IMR-90 (cell line): ENCODE data around the gene ISLR2. TPM values are rescaled to one million over a fixed set of nuclear protein-coding genes. Genes with fewer than 3 reads are reported as not detected.
"Not testable (repeated sequence)": the region's sequence is repeated elsewhere in the genome, so short reads cannot be mapped to it uniquely, and the experiment has no call there.

Experiments
- ATAC-seq: fragments of 200-7000 bp; cut with Tn5 transposase; 2 replicates; pipeline ENCODE4 v1.9.1; 2020; ENCODE audit warnings: low read depth, mild to moderate bottlenecking, moderate library complexity
- BruUV-seq: library from RNA; stranded (reverse); fragments of 400-500 nt; replicated peaks from 2 replicates; lab custom pipeline; 2021; lab: Mats Ljungman, UMichigan
- CTCF ChIA-PET: fragments of 300-600 bp; formaldehyde crosslinking; extraction: SDS; loops from one replicate; lab custom pipeline; 2021; ENCODE audit warnings: antibody characterized with exemption; lab: Yijun Ruan, JAX
- POLR2A ChIA-PET: fragments of 300-600 bp; sonication (Branson Sonifier 250); formaldehyde crosslinking; loops from one replicate; lab custom pipeline; 2022; ENCODE audit warnings: antibody characterized with exemption; ENCODE audit not compliant: unreplicated experiment; lab: Charles Lee
- DNase-seq: peaks from one replicate; pipeline ENCODE4 v3.0.0; 2013
- H2AFZ ChIP-seq: replicated peaks from 2 replicates; pipeline ENCODE3; 2013; ENCODE audit warnings: low read length, mild to moderate bottlenecking; ENCODE audit not compliant: poor library complexity
- H2AK5ac ChIP-seq: 2 replicates; pipeline ENCODE4 v1.6.1; 2013; ENCODE audit warnings: low read depth, low read length, inconsistent platforms
- H2AK9ac ChIP-seq: replicated peaks from 2 replicates; pipeline ENCODE3; 2013; ENCODE audit warnings: mild to moderate bottlenecking, low read depth, low read length, moderate library complexity; ENCODE audit not compliant: poor library complexity
- H2BK120ac ChIP-seq: 2 replicates; pipeline ENCODE4 v1.6.1; 2013; ENCODE audit warnings: low read depth, low read length, inconsistent platforms
- H2BK15ac ChIP-seq: 3 replicates; pipeline ENCODE4 v1.6.1; 2013; ENCODE audit warnings: low read depth, low read length, inconsistent platforms
- H2BK20ac ChIP-seq: 2 replicates; pipeline ENCODE4 v1.6.1; 2013; ENCODE audit warnings: low read depth, mild to moderate bottlenecking, inconsistent platforms, low read length, moderate library complexity
- H2BK5ac ChIP-seq: 2 replicates; pipeline ENCODE4 v1.6.1; 2013; ENCODE audit warnings: mild to moderate bottlenecking, low read depth, low read length, inconsistent platforms; ENCODE audit not compliant: poor library complexity, severe bottlenecking
- H3K14ac ChIP-seq: replicated peaks from 2 replicates; pipeline ENCODE4 v1.6.1; 2013; ENCODE audit warnings: low read depth, low read length, inconsistent platforms
- H3K18ac ChIP-seq: 2 replicates; pipeline ENCODE4 v1.6.1; 2013; ENCODE audit warnings: low read depth, low read length, control low read depth
- H3K23ac ChIP-seq: 2 replicates; pipeline ENCODE4 v1.6.1; 2013; ENCODE audit warnings: low read depth, low read length, inconsistent platforms
- H3K27ac ChIP-seq: 2 replicates; pipeline ENCODE4 v1.5.1; 2013; ENCODE audit warnings: mild to moderate bottlenecking, control low read depth, low read length; ENCODE audit not compliant: insufficient read depth
- H3K27me3 ChIP-seq: 2 replicates; pipeline ENCODE4 v1.6.1; 2013; ENCODE audit warnings: low read length; ENCODE audit not compliant: control insufficient read depth, insufficient read depth
- H3K36me3 ChIP-seq: 2 replicates; pipeline ENCODE4 v1.6.1; 2013; ENCODE audit warnings: low read length, mixed read lengths; ENCODE audit not compliant: control insufficient read depth, insufficient read depth
- H3K4ac ChIP-seq: 2 replicates; pipeline ENCODE4 v1.6.1; 2013; ENCODE audit warnings: low read depth, low read length, inconsistent platforms
- H3K4me1 ChIP-seq: 2 replicates; pipeline ENCODE4 v1.6.1; 2013; ENCODE audit warnings: low read length, mixed read lengths; ENCODE audit not compliant: control insufficient read depth, insufficient read depth
- H3K4me2 ChIP-seq: 2 replicates; pipeline ENCODE4 v1.6.1; 2013; ENCODE audit warnings: low read depth, mild to moderate bottlenecking, control low read depth, low read length, moderate library complexity
- H3K4me3 ChIP-seq: 2 replicates; pipeline ENCODE4 v1.5.1; 2013; ENCODE audit warnings: low read depth, mild to moderate bottlenecking, control low read depth, low read length, moderate library complexity; ENCODE audit not compliant: insufficient read depth
- H3K56ac ChIP-seq: 2 replicates; pipeline ENCODE4 v1.6.1; 2013; ENCODE audit warnings: low read length, inconsistent platforms; ENCODE audit not compliant: insufficient read depth; ENCODE audit errors: extremely low read depth
- H3K79me1 ChIP-seq, 2 experiments: 2 replicates each; pipeline ENCODE4 v1.6.1; 2013; ENCODE audit warnings: low read length in 2 of 2, inconsistent platforms in 1 of 2, low read depth in 1 of 2
- H3K9ac ChIP-seq: 2 replicates; pipeline ENCODE4 v1.6.1; 2013; ENCODE audit warnings: low read depth, low read length, control low read depth
- H3K9me1 ChIP-seq: 2 replicates; pipeline ENCODE4 v1.6.1; 2013; ENCODE audit warnings: low read length, inconsistent platforms; ENCODE audit not compliant: insufficient read depth
- H3K9me3 ChIP-seq: 2 replicates; pipeline ENCODE4 v1.6.1; 2013; ENCODE audit warnings: low read length; ENCODE audit not compliant: control insufficient read depth, insufficient read depth
- H4K20me1 ChIP-seq: 2 replicates; pipeline ENCODE4 v1.6.1; 2013; ENCODE audit warnings: low read length, inconsistent platforms; ENCODE audit not compliant: insufficient read depth
- H4K5ac ChIP-seq: 2 replicates; pipeline ENCODE4 v1.6.1; 2013; ENCODE audit warnings: mild to moderate bottlenecking, low read depth, low read length, control low read depth
- H4K8ac ChIP-seq, 2 experiments: 2 replicates each; pipeline ENCODE4 v1.6.1; 2013; ENCODE audit warnings: low read depth in 2 of 2, low read length in 2 of 2, control low read depth in 1 of 2, inconsistent platforms in 1 of 2
- H4K91ac ChIP-seq: 2 replicates; pipeline ENCODE4 v1.6.1; 2013; ENCODE audit warnings: low read depth, low read length, inconsistent platforms; ENCODE audit not compliant: insufficient read depth
- whole genome bisulfite sequencing, 2 experiments: methylation state at CpG; one replicate each; pipeline versions ENCODE4 v1.1.5 to v1.1.7; 2013; ENCODE audit warnings: missing lambda C conversion rate in 2 of 2; ENCODE audit not compliant: insufficient read length in 1 of 2; ENCODE audit errors: extremely low coverage in 2 of 2; 5-methylcytosine and 5-hydroxymethylcytosine counted together
- dilution Hi-C: fragments of 300-500 bp; cut with HindIII; formaldehyde crosslinking; loops from one replicate; pipeline ENCODE4 v1.14.3; 2018; ENCODE audit warnings: low sequenced_read_pairs; ENCODE audit not compliant: unreplicated experiment
- in situ Hi-C: fragments of 300-500 bp; cut with MboI; formaldehyde crosslinking; loops from 3 replicates; pipeline ENCODE4 v1.14.3; 2019; ENCODE audit warnings: low sequenced_read_pairs, inconsistent platforms, mixed read lengths
- intact Hi-C: fragments of 100-400 bp; cut with micrococcal nuclease; formaldehyde crosslinking; loops from 2 replicates; pipeline ENCODE4 v1.10.0; 2022
- polyA plus RNA-seq, 3 experiments: library from polyadenylated mRNA; depleted of rRNA; stranded (reverse); fragments of >200 nt; gene quantifications; 2 replicates each; pipeline ENCODE4 v1.2.3, GENCODE V29; 2012; ENCODE audit warnings: low replicate concordance in 1 of 3
- total RNA-seq: library from RNA; depleted of rRNA; stranded (reverse); fragments of >200 nt; gene quantifications from 2 replicates; pipeline ENCODE4 v1.2.3, GENCODE V29; 2012

The ISLR2 gene
- total and polyA plus RNA-seq, 2 of the 4 experiments (the other 2 are of a cell fraction): not detected

GRCh38 chr15:74162195-74162536 is 31.8 kb downstream of the ISLR2 start:
- H3K4ac ChIP-seq, H2AK9ac ChIP-seq, H3K23ac ChIP-seq, H3K4me2 ChIP-seq, ATAC-seq, H2AK5ac ChIP-seq, H4K5ac ChIP-seq, H3K18ac ChIP-seq, H3K4me1 ChIP-seq, H4K91ac ChIP-seq, H3K9ac ChIP-seq, H3K36me3 ChIP-seq, H3K9me1 ChIP-seq, H2AFZ ChIP-seq, dilution Hi-C loops, H3K56ac ChIP-seq, H3K9me3 ChIP-seq, H4K20me1 ChIP-seq, H2BK20ac ChIP-seq, H2BK120ac ChIP-seq, POLR2A ChIA-PET, H3K4me3 ChIP-seq, intact Hi-C loops, H4K8ac ChIP-seq, H3K14ac ChIP-seq, H3K27ac ChIP-seq, H2BK5ac ChIP-seq, H3K79me1 ChIP-seq, BruUV-seq, in situ Hi-C loops, DNase-seq, H2BK15ac ChIP-seq: not testable (repeated sequence)
- peaks cover 37% of the 10 kb centered on the region for H3K27me3 ChIP-seq
- no CpG with 5 or more reads among the region's 3 CpGs for WGBS, 2 experiments
- CTCF ChIA-PET: interaction anchor here (0.6 kb wide), 1 partner anchor 35 kb away, joined by 4 read pairs; no protein-coding TSS in a partner anchor
